Fibroblast of skin of left quadriceps (primary cell): ENCODE measurements around the gene TMEM38B.
"Not testable (repeated sequence)": the region's sequence is repeated elsewhere in the genome, so short reads cannot be mapped to it uniquely, and the experiment has no call there.

Source experiments
- DNase-seq, 2 experiments: peaks; one replicate each; pipeline ENCODE4 v3.0.0-alpha.2; 2013; ENCODE audit warnings: low read depth in 2 of 2

The TMEM38B gene

GRCh38 chr9:105722099-105722498 is 27.8 kb downstream of the TMEM38B start:
- DNase-seq = no peak

GRCh38 chr9:105725370-105725769 is 31.0 kb downstream of the TMEM38B start:
- DNase-seq = no peak

- DNase-seq = not testable (repeated sequence)
These were observed 33.9 kb downstream of the TMEM38B start for GRCh38 chr9:105728230-105728629.

- DNase-seq = not testable (repeated sequence)
These were observed 37.1 kb downstream of the TMEM38B start for GRCh38 chr9:105731420-105731819.

GRCh38 chr9:105735366-105735765 is 41.0 kb downstream of the TMEM38B start:
- DNase-seq = no peak

GRCh38 chr9:105737205-105737604 is 42.9 kb downstream of the TMEM38B start:
- DNase-seq = no peak

- DNase-seq = no peak
These were observed 47.7 kb downstream of the TMEM38B start for GRCh38 chr9:105742088-105742487.

- DNase-seq = not testable (repeated sequence)
These were observed 53.0 kb downstream of the TMEM38B start for GRCh38 chr9:105747325-105747724.

- no peak for DNase-seq
These were observed 57.4 kb downstream of the TMEM38B start for GRCh38 chr9:105751761-105752160.

GRCh38 chr9:105757496-105758251 is 63.3 kb downstream of the TMEM38B start:
- DNase-seq = no peak

- no peak for DNase-seq
These were observed 65.7 kb downstream of the TMEM38B start for GRCh38 chr9:105760053-105760452.

- DNase-seq = not testable (repeated sequence)
These were observed 88.5 kb downstream of the TMEM38B start for GRCh38 chr9:105782561-105783494.

- DNase-seq = not testable (repeated sequence)
These were observed 89.1 kb downstream of the TMEM38B start for GRCh38 chr9:105783495-105783872.

GRCh38 chr9:105786796-105787195 is 92.5 kb downstream of the TMEM38B start:
- not testable (repeated sequence) for DNase-seq

- DNase-seq = no peak
These were observed 121.9 kb downstream of the TMEM38B start for GRCh38 chr9:105816202-105816744.

- DNase-seq = no peak
These were observed 122.6 kb downstream of the TMEM38B start for GRCh38 chr9:105816981-105817380.

- no peak for DNase-seq
These were observed 124.6 kb downstream of the TMEM38B start for GRCh38 chr9:105818903-105819302.

- no peak for DNase-seq
These were observed 128.5 kb downstream of the TMEM38B start for GRCh38 chr9:105822814-105823213.
